Nephron (organoid): Measurements from ENCODE around the gene CBLIF.
A peak's percentile ranks its signal among the peaks of the same experiment; 100 is the strongest.
"Not testable (repeated sequence)": the region's sequence is repeated elsewhere in the genome, so short reads cannot be mapped to it uniquely, and the experiment has no call there.

ENCODE experiments used
- H3K27ac Mint-ChIP-seq, 3 experiments: 2 replicates each; pipeline ENCODE4 v1.8.0; 2020; ENCODE audit warnings: mixed read lengths in 3 of 3, mild to moderate bottlenecking in 2 of 3, moderate library complexity in 1 of 3
- H3K27me3 Mint-ChIP-seq: 2 replicates; pipeline ENCODE4 v1.8.0; 2021; ENCODE audit warnings: low read depth, mild to moderate bottlenecking, moderate library complexity, mixed read lengths
- H3K36me3 Mint-ChIP-seq: 2 replicates; pipeline ENCODE4 v1.8.0; 2020; ENCODE audit warnings: low read depth, mixed read lengths
- H3K4me1 Mint-ChIP-seq: 2 replicates; pipeline ENCODE4 v1.8.0; 2020; ENCODE audit warnings: mixed read lengths
- H3K4me3 Mint-ChIP-seq, 3 experiments: 2 replicates each; pipeline ENCODE4 v1.8.0; 2020; ENCODE audit warnings: mild to moderate bottlenecking in 3 of 3, mixed read lengths in 3 of 3, moderate library complexity in 2 of 3
- H3K9me3 Mint-ChIP-seq: 2 replicates; pipeline ENCODE4 v1.8.0; 2020; ENCODE audit warnings: mixed read lengths
- CTCF ChIP-seq, 3 experiments: fragments of 200-600 bp; sonication (generic); IDR thresholded peaks; one replicate each; pipeline ENCODE4 v1.5.0; 2021; ENCODE audit warnings: antibody characterized with exemption in 3 of 3; ENCODE audit not compliant: unreplicated experiment in 3 of 3

The CBLIF gene

GRCh38 chr11:59857439-59858434, 12.4 kb upstream of the CBLIF start:
- H3K4me1 Mint-ChIP-seq: no peaks in the 10 kb centered on the region
- H3K36me3 Mint-ChIP-seq: no peaks in the 10 kb centered on the region
- no peaks in the 10 kb centered on the region for H3K9me3 Mint-ChIP-seq
- H3K4me3 Mint-ChIP-seq: no peak overlapping the region
- H3K27me3 Mint-ChIP-seq: peaks cover 5% of the 10 kb centered on the region
- no peak overlapping the region for H3K27ac Mint-ChIP-seq
- no peak for TF ChIP-seq CTCF (IDR thresholded peaks at IDR 0.05; ENCODE audit: unreplicated experiment in 3 of 3)

- Mint-ChIP-seq H3K9me3 (no peaks in the 10 kb centered on the region), H3K27ac (no peak overlapping the region), H3K4me3 (no peak overlapping the region), H3K27me3 (peaks cover 2% of the 10 kb centered on the region), H3K36me3 (no peaks in the 10 kb centered on the region), H3K4me1 (no peaks in the 10 kb centered on the region)
- no peak for TF ChIP-seq CTCF (IDR thresholded peaks at IDR 0.05; ENCODE audit: unreplicated experiment in 3 of 3)
Observed at GRCh38 chr11:59854871-59855270, 9.6 kb upstream of the CBLIF start.

GRCh38 chr11:59851416-59851815, 6.1 kb upstream of the CBLIF start:
- H3K27me3 Mint-ChIP-seq, H3K4me1 Mint-ChIP-seq, H3K36me3 Mint-ChIP-seq, H3K9me3 Mint-ChIP-seq, H3K27ac Mint-ChIP-seq, H3K4me3 Mint-ChIP-seq: not testable (repeated sequence)

GRCh38 chr11:59849551-59849950, 4.3 kb upstream of the CBLIF start:
- not testable (repeated sequence) for H3K36me3 Mint-ChIP-seq, H3K9me3 Mint-ChIP-seq, H3K4me1 Mint-ChIP-seq, H3K4me3 Mint-ChIP-seq, H3K27me3 Mint-ChIP-seq
- H3K27ac Mint-ChIP-seq: peak overlapping the region in 2 of 3 experiments; percentile 5 to 80

GRCh38 chr11:59849129-59849528, 3.8 kb upstream of the CBLIF start:
- Mint-ChIP-seq H3K9me3 (no peaks in the 10 kb centered on the region), H3K4me3 (no peak overlapping the region), H3K4me1 (no peaks in the 10 kb centered on the region), H3K27ac (peak overlapping the region in 2 of 3 experiments; percentile 5 to 80), H3K27me3 (no peaks in the 10 kb centered on the region), H3K36me3 (no peaks in the 10 kb centered on the region)
- TF ChIP-seq CTCF (IDR thresholded peaks at IDR 0.05; ENCODE audit: unreplicated experiment in 3 of 3): no peak

GRCh38 chr11:59848439-59848838, 3.1 kb upstream of the CBLIF start:
- not testable (repeated sequence) for H3K36me3 Mint-ChIP-seq, H3K27me3 Mint-ChIP-seq, H3K4me1 Mint-ChIP-seq, H3K4me3 Mint-ChIP-seq, H3K9me3 Mint-ChIP-seq
- H3K27ac Mint-ChIP-seq: peak overlapping the region in 1 of 3 experiments; percentile 80

GRCh38 chr11:59847626-59848025, 2.3 kb upstream of the CBLIF start:
- TF ChIP-seq CTCF (IDR thresholded peaks at IDR 0.05; ENCODE audit: unreplicated experiment in 3 of 3): no peak
- no peaks in the 10 kb centered on the region for H3K9me3 Mint-ChIP-seq
- no peak overlapping the region for H3K4me3 Mint-ChIP-seq
- no peaks in the 10 kb centered on the region for H3K4me1 Mint-ChIP-seq
- H3K27ac Mint-ChIP-seq: no peak overlapping the region
- H3K27me3 Mint-ChIP-seq: no peaks in the 10 kb centered on the region
- H3K36me3 Mint-ChIP-seq: no peaks in the 10 kb centered on the region
